Neural cell (in vitro differentiated cells): ENCODE measurements around the gene LRRC55. TPM values are rescaled to one million over a fixed set of nuclear protein-coding genes. Genes with fewer than 3 reads are reported as not detected.

Experiments used
- H2AFZ ChIP-seq: fragments of 200-600, 300-800 bp; sonication (generic), shearing (Covaris generic); 2 replicates; pipeline ENCODE4 v1.6.0; 2014; ENCODE audit warnings: low read depth, mild to moderate bottlenecking, antibody characterized with exemption, low read length, moderate library complexity
- H3F3A ChIP-seq: fragments of 200-600 bp; shearing (Covaris generic); 2 replicates; pipeline ENCODE4 v1.6.1; 2016; ENCODE audit warnings: mild to moderate bottlenecking, moderate library complexity, mixed read lengths, antibody characterized with exemption, low read length; ENCODE audit not compliant: insufficient read depth, poor library complexity, severe bottlenecking
- H3K27ac ChIP-seq: fragments of 200-600, 300-800 bp; sonication (generic), shearing (Covaris generic); 2 replicates; pipeline ENCODE4 v1.5.1; 2014; ENCODE audit warnings: mild to moderate bottlenecking, low read length, moderate library complexity
- H3K27me3 ChIP-seq: fragments of 300-800, 200-600 bp; sonication (generic), shearing (Covaris generic); 2 replicates; pipeline ENCODE4 v1.6.0; 2014; ENCODE audit warnings: mild to moderate bottlenecking, low read depth, low read length, moderate library complexity; ENCODE audit not compliant: insufficient read depth
- H3K36me3 ChIP-seq: fragments of 300-800, 200-600 bp; sonication (generic), shearing (Covaris generic); 2 replicates; pipeline ENCODE4 v1.5.1; 2014; ENCODE audit warnings: mild to moderate bottlenecking, antibody characterized with exemption, low read length, moderate library complexity; ENCODE audit not compliant: insufficient read depth
- H3K4me2 ChIP-seq: fragments of 300-800, 200-600 bp; sonication (generic), shearing (Covaris generic); 2 replicates; pipeline ENCODE4 v1.6.0; 2014; ENCODE audit warnings: mild to moderate bottlenecking, low read length
- H3K4me3 ChIP-seq: fragments of 300-800, 200-600 bp; sonication (generic), shearing (Covaris generic); 2 replicates; pipeline ENCODE4 v1.5.1; 2014; ENCODE audit warnings: mild to moderate bottlenecking, low read length, moderate library complexity
- H3K79me2 ChIP-seq: fragments of 200-600 bp; shearing (Covaris generic); replicated peaks from 2 replicates; pipeline ENCODE4 v1.6.0; 2014; ENCODE audit warnings: mild to moderate bottlenecking, low read length, moderate library complexity; ENCODE audit not compliant: insufficient read depth
- H3K9ac ChIP-seq: fragments of 300-800, 200-600 bp; sonication (generic), shearing (Covaris generic); 2 replicates; pipeline ENCODE4 v1.6.1; 2016; ENCODE audit warnings: mild to moderate bottlenecking, low read length, mixed read lengths
- H3K9me2 ChIP-seq: fragments of 200-600 bp; shearing (Covaris generic); 2 replicates; pipeline ENCODE4 v1.6.1; 2016; ENCODE audit warnings: mild to moderate bottlenecking, low read length, mixed read lengths; ENCODE audit not compliant: insufficient read depth
- H3K9me3 ChIP-seq: fragments of 200-600, 300-800 bp; sonication (generic), shearing (Covaris generic); 2 replicates; pipeline ENCODE4 v1.6.1; 2016; ENCODE audit warnings: mild to moderate bottlenecking, mixed run types, low read length, moderate library complexity, mixed read lengths
- H4K20me1 ChIP-seq: fragments of 200-600 bp; shearing (Covaris generic); 2 replicates; pipeline ENCODE4 v1.6.1; 2016; ENCODE audit warnings: mild to moderate bottlenecking, mixed run types; ENCODE audit not compliant: insufficient read depth
- CTCF ChIP-seq: fragments of 450-650 bp; IDR thresholded peaks from 2 replicates; pipeline ENCODE4 v1.5.1; 2014; ENCODE audit warnings: antibody characterized with exemption, mild to moderate bottlenecking, moderate library complexity; ENCODE audit not compliant: poor library complexity, severe bottlenecking
- EP300 ChIP-seq: fragments of 450-650 bp; conservative IDR thresholded peaks from 2 replicates; pipeline ENCODE4 v1.6.1; 2014; ENCODE audit warnings: antibody characterized with exemption, mild to moderate bottlenecking, moderate library complexity; ENCODE audit not compliant: poor library complexity, severe bottlenecking
- EZH2 ChIP-seq: fragments of 200-600, 300-800 bp; shearing (Covaris generic), sonication (generic); IDR thresholded peaks from 2 replicates; pipeline ENCODE4 v1.6.1; 2014; ENCODE audit warnings: antibody characterized with exemption, low read length, borderline replicate concordance, mild to moderate bottlenecking; ENCODE audit not compliant: insufficient read depth, poor library complexity, severe bottlenecking
- MXI1 ChIP-seq: fragments of 450-650 bp; conservative IDR thresholded peaks from 2 replicates; pipeline ENCODE4 v1.6.1; 2014; ENCODE audit warnings: antibody characterized with exemption, mild to moderate bottlenecking; ENCODE audit not compliant: poor library complexity, severe bottlenecking
- POLR2AphosphoS5 ChIP-seq: IDR thresholded peaks from 2 replicates; pipeline ENCODE4 v1.6.1; 2012
- RAD21 ChIP-seq: fragments of 450-650 bp; conservative IDR thresholded peaks from 2 replicates; pipeline ENCODE4 v1.6.1; 2014; ENCODE audit warnings: antibody characterized with exemption, mild to moderate bottlenecking, moderate library complexity
- REST ChIP-seq: IDR thresholded peaks from 2 replicates; pipeline ENCODE4 v1.6.1; 2012; ENCODE audit warnings: borderline replicate concordance
- SMC3 ChIP-seq: fragments of 450-650 bp; conservative IDR thresholded peaks from 2 replicates; pipeline ENCODE4 v1.6.1; 2014; ENCODE audit warnings: antibody characterized with exemption, mild to moderate bottlenecking, moderate library complexity; ENCODE audit not compliant: poor library complexity
- TAF1 ChIP-seq: IDR thresholded peaks from 2 replicates; pipeline ENCODE4 v1.6.1; 2012; ENCODE audit warnings: low read depth
- polyA plus RNA-seq: library from polyadenylated mRNA; depleted of rRNA; stranded (reverse); fragments of >200 nt; gene quantifications from 2 replicates; pipeline ENCODE4 v1.2.3, GENCODE V29; 2014

Gene LRRC55
- polyA plus RNA-seq, 1 donor from 2014 or later: 2.8 TPM

GRCh38 chr11:57231539-57232253 lies 49.9 kb downstream of the LRRC55 start:
- no peak for TF ChIP-seq SMC3
- TF ChIP-seq REST: no peak
- no peak for TF ChIP-seq EZH2
- no peak for TF ChIP-seq TAF1
- no peak for TF ChIP-seq EP300
- no peak for TF ChIP-seq CTCF
- TF ChIP-seq RAD21: no peak
- no peak for TF ChIP-seq MXI1
- TF ChIP-seq POLR2AphosphoS5: no peak
- Histone ChIP-seq H3K79me2 (no peaks in the 10 kb centered on the region), H3K9me2 (no peaks in the 10 kb centered on the region), H3K4me2 (no peak overlapping the region), H3K36me3 (no peaks in the 10 kb centered on the region), H3K27me3 (no peaks in the 10 kb centered on the region), H3K9me3 (no peaks in the 10 kb centered on the region), H3K27ac (no peak overlapping the region), H2AFZ (no peak overlapping the region), H4K20me1 (no peaks in the 10 kb centered on the region), H3F3A (no peaks in the 10 kb centered on the region), H3K4me3 (no peak overlapping the region), H3K9ac (no peak overlapping the region)

GRCh38 chr11:57233702-57234101 lies 51.9 kb downstream of the LRRC55 start:
- H3K9me2 ChIP-seq: no peaks in the 10 kb centered on the region
- TF ChIP-seq TAF1 (no peak), SMC3 (no peak), EZH2 (no peak)
- H3K27ac ChIP-seq: no peak overlapping the region
- no peak overlapping the region for H3K4me2 ChIP-seq
- no peaks in the 10 kb centered on the region for H3K36me3 ChIP-seq
- H2AFZ ChIP-seq: no peak overlapping the region
- H3K79me2 ChIP-seq: no peaks in the 10 kb centered on the region
- H3F3A ChIP-seq: no peaks in the 10 kb centered on the region
- no peaks in the 10 kb centered on the region for H3K27me3 ChIP-seq
- no peak overlapping the region for H3K9ac ChIP-seq
- H3K4me3 ChIP-seq: no peak overlapping the region
- no peaks in the 10 kb centered on the region for H4K20me1 ChIP-seq
- no peaks in the 10 kb centered on the region for H3K9me3 ChIP-seq
